Loucy (cell line): ENCODE measurements around the gene WDR26.

ENCODE experiments used
- H2AFZ ChIP-seq: fragments of 200-600 bp; sonication (generic); 2 replicates; pipeline ENCODE4 v1.6.0; 2016; ENCODE audit warnings: antibody characterized with exemption, mild to moderate bottlenecking, low read length, moderate library complexity
- H3F3A ChIP-seq: fragments of 200-600 bp; 2 replicates; pipeline ENCODE4 v1.6.0; 2016; ENCODE audit warnings: antibody characterized with exemption, low read depth, mild to moderate bottlenecking
- H3K27me3 ChIP-seq: fragments of 200-600 bp; sonication (generic); 2 replicates; pipeline ENCODE4 v1.6.1; 2014; ENCODE audit warnings: low read length, mild to moderate bottlenecking; ENCODE audit not compliant: insufficient read depth, poor library complexity, severe bottlenecking
- H3K36me3 ChIP-seq: fragments of 200-600 bp; sonication (generic); 2 replicates; pipeline ENCODE4 v1.6.1; 2016; ENCODE audit warnings: low read length; ENCODE audit not compliant: insufficient read depth
- H3K4me1 ChIP-seq: fragments of 200-600 bp; sonication (generic); 2 replicates; pipeline ENCODE4 v1.5.1; 2014; ENCODE audit warnings: low read length, mild to moderate bottlenecking; ENCODE audit not compliant: insufficient read depth, poor library complexity, severe bottlenecking
- H3K4me2 ChIP-seq: fragments of 200-600 bp; sonication (generic); 2 replicates; pipeline ENCODE4 v1.6.0; 2014; ENCODE audit warnings: antibody characterized with exemption, low read length, low read depth, mild to moderate bottlenecking; ENCODE audit not compliant: poor library complexity, severe bottlenecking
- H3K4me3 ChIP-seq: fragments of 200-600 bp; sonication (generic); 2 replicates; pipeline ENCODE4 v1.5.1; 2014; ENCODE audit warnings: low read length, mild to moderate bottlenecking, mixed read lengths; ENCODE audit not compliant: poor library complexity, severe bottlenecking
- H3K79me2 ChIP-seq: fragments of 200-600 bp; sonication (generic); 2 replicates; pipeline ENCODE4 v1.6.1; 2014; ENCODE audit warnings: low read length; ENCODE audit not compliant: insufficient read depth
- H3K9ac ChIP-seq: fragments of 200-600 bp; sonication (generic); 2 replicates; pipeline ENCODE4 v1.6.0; 2014; ENCODE audit warnings: mild to moderate bottlenecking, low read depth, low read length, moderate library complexity; ENCODE audit not compliant: poor library complexity, severe bottlenecking
- H3K9me2 ChIP-seq: fragments of 200-600 bp; sonication (generic); replicated peaks from 2 replicates; pipeline ENCODE4 v1.6.1; 2016; ENCODE audit warnings: low read depth, low read length, mixed read lengths
- H3K9me3 ChIP-seq: fragments of 200-600 bp; sonication (generic); 2 replicates; pipeline ENCODE4 v1.6.1; 2014; ENCODE audit warnings: mild to moderate bottlenecking, antibody characterized with exemption, low read length, low read depth; ENCODE audit not compliant: insufficient read depth
- H4K20me1 ChIP-seq: fragments of 200-600 bp; sonication (generic); 2 replicates; pipeline ENCODE4 v1.6.0; 2014; ENCODE audit warnings: antibody characterized with exemption, low read length, mild to moderate bottlenecking; ENCODE audit not compliant: insufficient read depth, poor library complexity, severe bottlenecking
- CTCF ChIP-seq: fragments of 200-600 bp; sonication (generic); conservative IDR thresholded peaks from 2 replicates; pipeline ENCODE4 v1.5.1; 2014; ENCODE audit warnings: mild to moderate bottlenecking, antibody characterized with exemption, low read length
- EZH2phosphoT487 ChIP-seq: fragments of 200-600 bp; IDR thresholded peaks from 2 replicates; pipeline ENCODE4 v1.6.1; 2018; ENCODE audit warnings: antibody characterized with exemption, mild to moderate bottlenecking, moderate library complexity, borderline replicate concordance

Gene WDR26

GRCh38 chr1:224393294-224393693 is 41.3 kb downstream of the WDR26 start:
- Histone ChIP-seq H3K4me2 (no peak overlapping the region), H3K9me2 (no peaks in the 10 kb centered on the region), H3K27me3 (no peaks in the 10 kb centered on the region), H4K20me1 (peaks cover 7% of the 10 kb centered on the region), H3F3A (no peaks in the 10 kb centered on the region), H3K4me1 (no peaks in the 10 kb centered on the region), H3K4me3 (no peak overlapping the region), H3K79me2 (no peaks in the 10 kb centered on the region), H3K36me3 (peaks cover 97% of the 10 kb centered on the region), H2AFZ (no peak overlapping the region), H3K9me3 (no peaks in the 10 kb centered on the region), H3K9ac (no peak overlapping the region)
- no peak for TF ChIP-seq CTCF
- TF ChIP-seq EZH2phosphoT487, result no peak

- Histone ChIP-seq H3K79me2 (no peaks in the 10 kb centered on the region), H3K9ac (no peak overlapping the region), H3F3A (no peaks in the 10 kb centered on the region), H4K20me1 (peaks cover 5% of the 10 kb centered on the region), H3K36me3 (peaks cover 95% of the 10 kb centered on the region), H2AFZ (no peak overlapping the region), H3K27me3 (no peaks in the 10 kb centered on the region), H3K4me3 (no peak overlapping the region), H3K4me2 (no peak overlapping the region), H3K9me2 (no peaks in the 10 kb centered on the region), H3K4me1 (no peaks in the 10 kb centered on the region), H3K9me3 (no peaks in the 10 kb centered on the region)
- TF ChIP-seq CTCF (no peak), EZH2phosphoT487 (no peak)
These were observed 42.0 kb downstream of the WDR26 start for GRCh38 chr1:224392411-224393249.

- Histone ChIP-seq H3K9me2 (no peaks in the 10 kb centered on the region), H3K4me3 (no peak overlapping the region), H3F3A (no peaks in the 10 kb centered on the region), H3K36me3 (peaks cover 78% of the 10 kb centered on the region), H3K27me3 (no peaks in the 10 kb centered on the region), H2AFZ (no peak overlapping the region), H4K20me1 (peaks cover 5% of the 10 kb centered on the region), H3K9ac (no peak overlapping the region), H3K4me1 (no peaks in the 10 kb centered on the region), H3K79me2 (no peaks in the 10 kb centered on the region), H3K9me3 (no peaks in the 10 kb centered on the region), H3K4me2 (no peak overlapping the region)
- TF ChIP-seq EZH2phosphoT487, result no peak
- no peak for TF ChIP-seq CTCF
These were observed 44.1 kb downstream of the WDR26 start for GRCh38 chr1:224390517-224390916.
